ENCODE measurements around the gene LNP1. TPM values are rescaled to one million over a fixed set of nuclear protein-coding genes. Genes with fewer than 3 reads are reported as not detected.

The LNP1 gene
- total RNA-seq, 1 donor from 2014 or later: 2.6 TPM

- ATAC-seq (ENCODE audit: poor library complexity) (no peak), DNase-seq (no peak)
- intact Hi-C loops (cut with DNase I): no loop called here
These were observed 99.1 kb downstream of the LNP1 start for GRCh38 chr3:100500320-100500880.

GRCh38 chr3:100503448-100503847, 102.1 kb downstream of the LNP1 start:
- DNase-seq: no peak

More at GRCh38 chr3:100503448-100503847, 102.1 kb downstream of the LNP1 start:
- no peak for ATAC-seq (ENCODE audit: poor library complexity)
- intact Hi-C loops (cut with DNase I): no loop called here

Other genes with a start within 250 kb of the LNP1 start
- gene TBC1D23, start 140.5 kb upstream of the LNP1 start, total RNA-seq: 33.2 TPM
- gene NIT2, start 66.8 kb upstream of the LNP1 start, total RNA-seq: 60.4 TPM
- 63.1 TPM for gene TOMM70, start 450 bp upstream of the LNP1 start, total RNA-seq
- gene TMEM45A, start 91.1 kb downstream of the LNP1 start, total RNA-seq: 3.6 TPM
- not detected for gene ADGRG7, start 208.1 kb downstream of the LNP1 start, total RNA-seq

All from Right ventricle myocardium superior (tissue), 1 donor.